ENCODE data around the gene IQCM.
"Not testable (repeated sequence)": the region's sequence is repeated elsewhere in the genome, so short reads cannot be mapped to it uniquely, and the experiment has no call there.

The IQCM gene

DNA sequence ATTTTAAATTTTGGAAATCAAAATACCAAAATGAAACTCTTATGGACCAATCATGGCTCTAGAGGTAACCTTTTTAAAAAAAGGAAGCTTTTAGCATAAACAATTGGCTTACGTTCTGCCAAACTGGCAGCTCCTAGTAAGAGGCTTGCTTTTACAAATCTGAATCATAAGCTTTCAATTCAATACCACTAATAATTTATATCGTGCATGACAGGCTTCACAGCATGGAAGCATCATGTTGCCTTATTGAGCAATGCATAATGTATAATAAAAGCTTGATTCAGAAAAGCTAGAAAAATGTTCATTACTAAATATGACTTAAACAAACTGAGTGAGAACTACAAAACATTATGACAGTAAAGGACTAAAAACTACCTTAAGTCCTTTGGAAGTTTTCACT, 280.9 kb downstream of the IQCM start:
- no peak overlapping the region for H3K9ac ChIP-seq (ENCODE audit: low read depth, low read length)
- H3K36me3 ChIP-seq (ENCODE audit: insufficient read depth, low read length): no peaks in the 10 kb centered on the region
- no peaks in the 10 kb centered on the region for H3K4me1 ChIP-seq (ENCODE audit: insufficient read depth, low read length)
- H3K9me3 ChIP-seq (ENCODE audit: control insufficient read depth, insufficient read depth, low read length): no peaks in the 10 kb centered on the region

DNA sequence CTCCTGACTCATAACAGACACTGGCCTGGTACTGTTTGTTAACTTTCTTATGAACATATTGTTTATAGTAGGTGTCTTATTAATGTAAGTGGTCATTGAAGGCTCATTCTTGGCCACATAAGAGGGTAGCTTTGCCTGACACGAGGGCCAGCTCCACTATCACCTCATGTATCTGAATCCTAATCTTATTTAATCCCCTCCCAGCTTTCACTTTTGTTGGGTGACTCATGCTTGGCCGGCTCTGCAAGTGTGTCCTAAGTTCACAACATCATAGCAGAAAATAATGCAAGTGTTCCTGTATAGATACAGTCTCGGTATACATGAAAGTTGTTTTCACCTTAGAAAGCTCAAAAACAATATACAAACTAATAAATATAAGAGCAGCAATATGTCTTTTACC, 283.8 kb downstream of the IQCM start:
- H3K9me3 ChIP-seq (ENCODE audit: control insufficient read depth, insufficient read depth, low read length): no peaks in the 10 kb centered on the region
- H3K4me1 ChIP-seq (ENCODE audit: insufficient read depth, low read length): no peaks in the 10 kb centered on the region
- H3K9ac ChIP-seq (ENCODE audit: low read depth, low read length): no peak overlapping the region
- no peaks in the 10 kb centered on the region for H3K36me3 ChIP-seq (ENCODE audit: insufficient read depth, low read length)

DNA sequence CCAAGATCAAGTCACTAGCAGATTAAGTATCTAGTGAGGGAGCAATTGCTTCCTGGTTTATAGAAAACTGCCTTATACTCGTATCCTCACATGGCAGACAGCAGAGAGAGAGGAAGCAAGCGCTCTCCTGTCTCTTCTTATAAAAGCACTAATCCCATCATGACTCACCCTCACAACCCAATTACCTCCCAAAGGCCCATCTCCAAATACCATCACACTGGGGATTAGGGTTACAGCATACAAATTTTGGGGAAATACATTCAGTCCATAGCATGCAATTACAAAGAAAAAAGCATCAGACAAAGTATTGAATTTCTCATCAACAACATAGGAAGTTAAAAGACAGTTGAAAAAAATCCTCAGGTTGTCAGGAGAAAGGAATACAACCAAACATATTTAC, 292.6 kb downstream of the IQCM start:
- Histone ChIP-seq H3K9ac (ENCODE audit: low read depth, low read length) (no peak overlapping the region), H3K36me3 (ENCODE audit: insufficient read depth, low read length) (no peaks in the 10 kb centered on the region), H3K9me3 (ENCODE audit: control insufficient read depth, insufficient read depth, low read length) (no peaks in the 10 kb centered on the region), H3K4me1 (ENCODE audit: insufficient read depth, low read length) (peaks cover 6% of the 10 kb centered on the region; the same call in 1 of the 2 replicates)

DNA sequence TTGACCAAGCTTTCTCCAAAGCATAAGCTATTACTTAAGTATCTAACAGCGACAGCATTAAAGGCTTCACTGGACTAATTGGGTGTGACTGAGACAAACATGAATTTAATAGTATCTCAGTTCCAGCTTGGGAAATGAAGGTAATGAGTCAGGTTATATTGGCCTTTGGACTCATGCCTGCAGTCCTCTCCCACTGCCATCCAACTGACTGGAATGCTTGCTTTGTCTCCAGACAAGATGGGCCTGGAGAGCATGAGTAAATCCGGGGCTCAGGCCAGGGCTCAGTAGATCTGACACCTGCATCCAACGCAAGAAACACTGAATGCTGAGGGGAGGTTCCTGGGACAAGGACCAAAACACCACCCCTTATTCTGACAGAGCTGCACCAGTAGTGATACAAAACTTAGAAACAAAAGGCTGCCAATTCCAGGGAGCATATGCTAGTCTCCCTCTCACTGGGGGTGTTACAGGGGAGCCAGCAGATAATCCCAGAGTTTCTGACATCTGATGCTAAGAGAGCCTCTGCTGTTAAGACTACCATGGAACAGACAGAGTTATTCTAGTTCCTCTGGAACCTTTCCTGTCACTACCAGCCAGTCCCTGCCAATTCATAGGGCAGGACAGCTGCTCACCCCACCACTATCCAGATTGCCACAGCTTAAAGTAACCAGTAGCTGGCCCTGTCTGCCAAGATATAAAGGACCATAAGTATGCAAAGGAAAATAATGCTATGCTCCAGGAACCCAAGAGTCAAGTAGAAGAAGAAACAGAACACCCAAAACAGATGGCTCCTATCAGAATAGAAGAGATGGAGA, 293.8 kb downstream of the IQCM start:
- Histone ChIP-seq H3K36me3 (ENCODE audit: insufficient read depth, low read length) (no peaks in the 10 kb centered on the region), H3K9ac (ENCODE audit: low read depth, low read length) (no peak overlapping the region), H3K4me1 (ENCODE audit: insufficient read depth, low read length) (peaks cover 6% of the 10 kb centered on the region; the same call in 1 of the 2 replicates), H3K9me3 (ENCODE audit: control insufficient read depth, insufficient read depth, low read length) (no peaks in the 10 kb centered on the region)

DNA sequence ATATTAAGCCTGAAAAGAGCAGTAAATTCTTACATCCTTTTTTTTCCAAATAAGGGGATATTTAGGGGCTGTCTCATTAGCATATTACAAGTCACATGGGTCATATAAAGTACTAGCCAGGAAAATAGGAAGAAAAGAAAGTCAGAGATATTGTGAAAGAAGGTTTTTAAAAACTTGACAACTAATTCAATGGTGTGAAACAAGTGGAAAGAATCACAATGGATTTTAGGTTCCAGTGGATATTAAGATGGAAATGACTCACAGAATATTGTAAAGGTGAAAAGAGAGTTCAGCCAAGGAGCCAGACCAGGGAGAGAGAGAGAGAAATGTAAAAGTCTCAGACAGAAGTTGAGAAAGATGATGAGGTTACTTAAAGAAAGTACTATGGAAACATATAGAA, 297.2 kb downstream of the IQCM start:
- Histone ChIP-seq H3K36me3 (ENCODE audit: insufficient read depth, low read length) (no peaks in the 10 kb centered on the region), H3K4me1 (ENCODE audit: insufficient read depth, low read length) (peaks cover 6% of the 10 kb centered on the region; the same call in 1 of the 2 replicates), H3K9ac (ENCODE audit: low read depth, low read length) (no peak overlapping the region), H3K9me3 (ENCODE audit: control insufficient read depth, insufficient read depth, low read length) (no peaks in the 10 kb centered on the region)

DNA sequence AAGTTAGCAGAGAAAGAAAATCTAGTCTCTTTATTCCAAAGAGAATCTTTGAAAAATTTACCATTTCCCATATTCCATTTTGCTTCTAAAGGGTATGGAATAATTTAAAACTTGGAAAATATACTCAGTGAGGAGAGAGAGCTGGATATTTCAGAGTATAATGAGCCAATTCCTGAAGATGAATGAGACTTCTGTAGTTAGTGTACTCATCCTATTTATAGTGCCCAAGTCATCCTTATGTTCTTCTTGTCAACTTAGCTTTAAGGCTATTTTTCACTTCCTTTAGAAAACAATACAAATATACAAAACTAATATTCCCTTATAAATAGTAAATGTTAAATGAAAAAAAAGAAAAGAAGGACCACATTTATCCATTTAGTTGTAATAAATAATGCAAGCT, 302.6 kb downstream of the IQCM start:
- Histone ChIP-seq H3K9ac (ENCODE audit: low read depth, low read length) (no peak overlapping the region), H3K9me3 (ENCODE audit: control insufficient read depth, insufficient read depth, low read length) (no peaks in the 10 kb centered on the region), H3K4me1 (ENCODE audit: insufficient read depth, low read length) (no peaks in the 10 kb centered on the region), H3K36me3 (ENCODE audit: insufficient read depth, low read length) (no peaks in the 10 kb centered on the region)

DNA sequence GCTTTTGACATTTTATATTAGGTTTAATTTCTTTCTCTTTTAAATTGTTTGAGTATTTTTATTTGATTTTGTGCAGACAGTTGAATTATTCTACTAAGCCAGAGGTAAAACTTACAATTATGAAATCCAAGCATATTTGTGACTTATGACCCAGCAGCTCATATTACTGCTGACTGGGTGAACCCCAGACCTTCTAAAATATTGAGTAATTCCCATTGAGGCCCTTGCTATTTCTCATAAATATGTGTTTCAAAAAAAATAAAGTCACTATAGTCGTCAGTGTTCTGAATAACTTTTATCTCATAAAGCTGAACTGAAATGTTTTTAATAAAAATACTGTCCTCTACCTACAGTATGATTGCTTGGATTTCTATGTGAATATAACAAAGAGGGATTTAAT, 303.1 kb downstream of the IQCM start:
- Histone ChIP-seq H3K9ac (ENCODE audit: low read depth, low read length) (no peak overlapping the region), H3K9me3 (ENCODE audit: control insufficient read depth, insufficient read depth, low read length) (peaks cover 3% of the 10 kb centered on the region; the same call in 1 of the 2 replicates), H3K36me3 (ENCODE audit: insufficient read depth, low read length) (no peaks in the 10 kb centered on the region), H3K4me1 (ENCODE audit: insufficient read depth, low read length) (no peaks in the 10 kb centered on the region)

DNA sequence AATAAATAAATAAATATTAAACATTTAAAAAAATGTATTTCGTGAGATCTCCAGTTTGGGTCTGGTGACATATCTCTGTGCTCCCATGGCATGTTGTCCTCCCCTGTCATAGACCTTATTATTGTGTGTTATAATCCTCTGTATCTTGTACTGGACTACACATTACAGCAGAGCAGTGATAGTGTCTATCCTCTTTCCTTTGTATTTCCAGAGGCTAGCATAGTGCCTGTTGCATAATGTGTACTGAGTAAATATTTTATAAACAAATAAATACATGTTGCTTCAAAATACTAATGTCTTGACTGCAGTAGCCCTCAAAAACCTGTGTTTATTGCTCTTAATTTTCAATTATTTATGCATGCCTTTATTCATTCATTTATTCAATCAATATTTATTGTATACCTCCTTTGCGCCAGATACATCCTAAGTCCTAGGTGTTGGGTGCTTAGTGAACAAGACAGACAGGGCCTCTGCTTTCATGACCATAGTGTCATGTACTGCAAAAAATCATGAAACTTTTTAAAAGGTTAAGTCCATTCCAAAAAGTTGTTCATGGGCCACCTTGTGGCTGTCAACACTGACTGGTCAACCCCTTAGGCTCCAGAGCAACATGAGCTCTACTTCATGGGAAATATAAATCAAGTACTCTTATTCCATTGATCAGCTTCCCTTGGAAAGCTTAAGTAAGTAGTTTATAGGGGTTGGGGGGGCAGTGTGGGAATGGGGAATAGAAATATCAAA, 303.9 kb downstream of the IQCM start:
- H3K9me3 ChIP-seq (ENCODE audit: control insufficient read depth, insufficient read depth, low read length): peaks cover 3% of the 10 kb centered on the region; the same call in 1 of the 2 replicates
- H3K4me1 ChIP-seq (ENCODE audit: insufficient read depth, low read length): no peaks in the 10 kb centered on the region
- no peak overlapping the region for H3K9ac ChIP-seq (ENCODE audit: low read depth, low read length)
- no peaks in the 10 kb centered on the region for H3K36me3 ChIP-seq (ENCODE audit: insufficient read depth, low read length)

DNA sequence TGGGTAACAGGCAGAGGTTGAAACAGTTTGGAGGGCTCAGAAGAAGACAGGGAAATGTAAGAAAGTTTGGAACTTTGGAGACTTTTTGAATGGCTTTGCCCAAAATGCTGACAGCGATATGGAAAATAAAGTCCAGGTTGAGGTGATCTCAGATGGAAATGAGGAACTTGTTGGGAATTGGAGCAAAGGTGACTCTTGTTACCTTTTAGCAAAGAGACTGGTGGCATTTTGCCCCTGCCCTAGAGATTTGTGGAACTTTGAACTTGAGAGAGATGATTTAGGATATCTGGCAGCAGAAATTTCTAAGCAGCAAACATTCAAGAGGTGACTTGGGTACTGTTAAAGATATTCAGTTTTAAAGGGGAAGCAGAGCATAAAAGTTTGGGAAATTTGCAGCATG, 308.3 kb downstream of the IQCM start:
- not testable (repeated sequence) for H3K9ac ChIP-seq (ENCODE audit: low read depth, low read length)

DNA sequence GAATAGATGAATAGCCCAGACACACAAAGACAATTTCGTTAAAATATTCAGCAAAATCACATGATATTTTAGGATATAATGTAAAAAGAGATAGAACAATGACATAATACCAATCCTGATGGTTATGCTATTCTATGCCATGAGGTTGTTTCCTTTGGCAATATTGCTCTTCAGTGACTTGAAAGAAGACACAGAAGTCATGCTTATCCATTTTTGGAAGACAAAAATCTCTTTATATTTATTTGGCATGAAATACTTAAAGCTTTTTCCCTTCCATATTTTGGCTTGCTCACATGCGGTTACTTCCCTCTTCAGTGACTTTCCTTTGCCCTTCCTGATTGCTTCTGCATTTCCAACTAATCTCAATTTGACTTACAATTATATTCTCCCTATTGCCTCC, 314.8 kb downstream of the IQCM start:
- Histone ChIP-seq H3K36me3 (ENCODE audit: insufficient read depth, low read length) (no peaks in the 10 kb centered on the region), H3K9me3 (ENCODE audit: control insufficient read depth, insufficient read depth, low read length) (no peaks in the 10 kb centered on the region), H3K9ac (ENCODE audit: low read depth, low read length) (no peak overlapping the region), H3K4me1 (ENCODE audit: insufficient read depth, low read length) (no peaks in the 10 kb centered on the region)

More for the DNA sequence above, 308.3 kb downstream of the IQCM start:
- not testable (repeated sequence) for H3K36me3 ChIP-seq (ENCODE audit: insufficient read depth, low read length); H3K4me1 ChIP-seq (ENCODE audit: insufficient read depth, low read length); H3K9me3 ChIP-seq (ENCODE audit: control insufficient read depth, insufficient read depth, low read length)

DNA sequence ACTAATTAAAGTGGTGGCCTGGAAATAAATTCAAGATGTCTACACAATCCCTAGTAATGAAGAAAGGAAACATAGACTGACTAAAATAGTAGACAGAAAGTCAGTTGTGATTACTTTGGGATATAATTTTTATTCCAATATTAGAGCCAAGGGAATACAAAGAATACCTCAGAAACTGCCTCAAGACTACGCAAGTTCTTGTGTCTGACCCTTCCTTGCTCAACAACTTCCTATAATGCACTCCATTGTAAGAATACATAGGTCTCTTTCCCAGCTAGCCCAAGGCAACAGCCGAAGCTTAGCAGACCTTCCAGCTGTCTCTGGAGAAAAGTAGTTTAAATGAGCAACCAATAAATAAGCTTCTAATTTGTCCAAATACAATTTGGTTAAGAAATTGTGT, 315.9 kb downstream of the IQCM start:
- H3K36me3 ChIP-seq (ENCODE audit: insufficient read depth, low read length): no peaks in the 10 kb centered on the region
- no peak overlapping the region for H3K9ac ChIP-seq (ENCODE audit: low read depth, low read length)
- H3K4me1 ChIP-seq (ENCODE audit: insufficient read depth, low read length): no peaks in the 10 kb centered on the region
- no peaks in the 10 kb centered on the region for H3K9me3 ChIP-seq (ENCODE audit: control insufficient read depth, insufficient read depth, low read length)

DNA sequence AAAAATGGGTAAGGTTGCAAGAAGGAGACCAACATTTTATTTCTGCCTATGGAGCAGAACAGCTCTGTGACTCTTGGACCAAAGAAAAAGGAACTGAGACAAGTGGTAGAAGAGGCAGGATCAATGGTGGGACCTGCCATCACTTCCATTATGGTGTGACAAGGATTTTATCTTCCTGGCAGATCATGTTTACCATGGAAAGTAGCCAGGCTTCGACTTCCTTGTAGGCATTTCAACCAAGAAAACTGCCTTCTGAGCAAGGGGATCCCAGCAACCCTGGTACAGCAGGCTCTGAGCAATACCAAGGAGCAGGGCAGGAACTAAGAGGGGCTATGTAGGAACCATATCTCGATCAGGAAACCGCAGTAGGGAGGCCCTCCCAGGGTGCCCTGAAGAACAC, 317.4 kb downstream of the IQCM start:
- Histone ChIP-seq H3K9me3 (ENCODE audit: control insufficient read depth, insufficient read depth, low read length) (no peaks in the 10 kb centered on the region), H3K36me3 (ENCODE audit: insufficient read depth, low read length) (no peaks in the 10 kb centered on the region), H3K4me1 (ENCODE audit: insufficient read depth, low read length) (peaks cover 4% of the 10 kb centered on the region; the same call in 1 of the 2 replicates), H3K9ac (ENCODE audit: low read depth, low read length) (no peak overlapping the region)

DNA sequence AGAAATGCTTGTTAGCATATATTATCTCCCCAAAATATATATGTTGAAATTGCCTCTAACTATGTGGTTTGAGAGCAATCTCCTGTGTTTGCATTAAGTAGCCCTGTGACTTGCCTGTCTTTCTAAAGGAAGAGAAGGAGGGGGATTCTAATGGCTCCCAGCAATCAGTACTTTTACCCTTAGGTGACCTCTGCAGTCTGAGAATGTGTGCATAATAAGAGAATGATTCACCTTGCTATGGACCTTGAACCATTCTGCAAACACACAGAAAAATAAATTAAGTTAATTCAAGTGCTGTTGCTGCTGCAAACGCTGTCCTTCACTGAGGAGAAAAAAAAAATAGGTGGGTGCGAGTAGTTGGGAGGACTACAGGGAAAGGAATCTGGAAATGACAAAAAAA, 322.2 kb downstream of the IQCM start:
- no peaks in the 10 kb centered on the region for H3K36me3 ChIP-seq (ENCODE audit: insufficient read depth, low read length)

DNA sequence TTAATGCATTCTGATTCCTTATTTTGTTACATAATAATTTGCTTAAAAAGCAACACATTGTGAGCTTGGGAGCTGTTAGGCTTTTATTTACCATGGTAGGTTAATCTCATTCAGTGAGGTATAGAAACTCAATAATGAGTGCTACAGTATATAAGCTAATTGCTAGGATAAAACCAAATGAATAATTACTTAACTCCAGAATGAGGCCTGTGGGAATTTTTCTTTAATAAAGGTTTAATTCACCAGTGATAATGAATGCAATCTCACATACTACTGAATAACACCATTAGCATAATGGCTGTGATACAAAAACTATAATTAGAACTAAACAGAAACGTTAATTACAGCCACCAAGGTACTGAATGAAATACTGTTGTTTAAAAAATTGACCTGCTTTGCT, 326.3 kb downstream of the IQCM start:
- Histone ChIP-seq H3K9ac (ENCODE audit: low read depth, low read length) (no peak overlapping the region), H3K4me1 (ENCODE audit: insufficient read depth, low read length) (peaks cover 8% of the 10 kb centered on the region; the same call in 1 of the 2 replicates), H3K9me3 (ENCODE audit: control insufficient read depth, insufficient read depth, low read length) (no peaks in the 10 kb centered on the region)

More for the DNA sequence above, 322.2 kb downstream of the IQCM start:
- peaks cover 8% of the 10 kb centered on the region; the same call in 1 of the 2 replicates for H3K4me1 ChIP-seq (ENCODE audit: insufficient read depth, low read length)
- H3K9me3 ChIP-seq (ENCODE audit: control insufficient read depth, insufficient read depth, low read length): no peaks in the 10 kb centered on the region
- H3K9ac ChIP-seq (ENCODE audit: low read depth, low read length): no peak overlapping the region

DNA sequence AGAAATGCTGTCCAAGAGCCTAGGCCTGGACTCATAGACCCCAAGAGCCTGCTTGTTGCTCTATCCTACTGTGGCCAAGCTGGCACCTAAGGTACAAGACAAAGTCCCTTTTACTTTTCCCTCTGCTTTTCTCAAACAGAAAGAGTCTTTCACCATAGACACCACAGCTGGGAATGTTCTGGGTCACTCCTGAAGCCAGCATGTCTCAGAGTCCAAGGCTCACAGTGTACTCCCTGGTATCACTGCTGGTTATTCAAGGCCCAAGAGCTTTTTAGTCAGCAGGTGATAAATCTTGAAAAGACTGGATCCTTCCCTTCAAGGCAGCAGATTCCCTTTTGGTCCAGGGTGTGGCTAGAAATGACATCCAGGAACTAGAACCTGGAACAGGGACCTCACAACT, 328.8 kb downstream of the IQCM start:
- Histone ChIP-seq H3K36me3 (ENCODE audit: insufficient read depth, low read length) (no peaks in the 10 kb centered on the region), H3K4me1 (ENCODE audit: insufficient read depth, low read length) (no peaks in the 10 kb centered on the region), H3K9ac (ENCODE audit: low read depth, low read length) (no peak overlapping the region), H3K9me3 (ENCODE audit: control insufficient read depth, insufficient read depth, low read length) (no peaks in the 10 kb centered on the region)

More for the DNA sequence above, 326.3 kb downstream of the IQCM start:
- H3K36me3 ChIP-seq (ENCODE audit: insufficient read depth, low read length): no peaks in the 10 kb centered on the region
